Keratinocyte (primary cell): Measurements from ENCODE around the gene CLDND2. TPM values are rescaled to one million over a fixed set of nuclear protein-coding genes. Genes with fewer than 3 reads are reported as not detected.
A peak's percentile ranks its signal among the peaks of the same experiment; 100 is the strongest.

Experiments used
- DNase-seq: peaks from one replicate; pipeline ENCODE4 v3.0.0-alpha.2; 2011; ENCODE audit warnings: low read depth, missing footprints, low spot score
- FAIRE-seq: peaks from 2 replicates; lab custom pipeline; 2011; peaks lifted over from hg19 to GRCh38; lab: Jason Lieb, UNC
- H2AFZ ChIP-seq: 2 replicates; pipeline ENCODE4 v1.6.0; 2012; ENCODE audit warnings: low read length, control low read depth, inconsistent platforms; ENCODE audit not compliant: control insufficient read depth
- H3K27ac ChIP-seq: 2 replicates; pipeline ENCODE4 v1.5.1; 2011; ENCODE audit warnings: low read length; ENCODE audit not compliant: control insufficient read depth, insufficient read depth
- H3K27me3 ChIP-seq: 3 replicates; pipeline ENCODE4 v1.6.0; 2011; ENCODE audit warnings: low read length; ENCODE audit not compliant: control insufficient read depth, insufficient read depth; ENCODE audit errors: extremely low read depth
- H3K36me3 ChIP-seq, 2 experiments: 2 replicates in 1 of 2; 3 replicates in 1 of 2; pipeline ENCODE4 v1.5.1; 2011; ENCODE audit warnings: low read length in 2 of 2, mild to moderate bottlenecking in 1 of 2; ENCODE audit not compliant: control insufficient read depth in 2 of 2, insufficient read depth in 2 of 2; ENCODE audit errors: extremely low read depth in 1 of 2
- H3K4me1 ChIP-seq: 3 replicates; pipeline ENCODE4 v1.5.1; 2011; ENCODE audit warnings: low read length; ENCODE audit not compliant: control insufficient read depth, insufficient read depth; ENCODE audit errors: extremely low read depth
- H3K4me2 ChIP-seq: 3 replicates; pipeline ENCODE4 v1.6.0; 2011; ENCODE audit warnings: low read depth, low read length; ENCODE audit not compliant: control insufficient read depth, insufficient read depth; ENCODE audit errors: extremely low read depth
- H3K4me3 ChIP-seq, 3 experiments: fragments of 200-600 bp in 1 of 3; sonication (generic) in 1 of 3; 2 replicates in 2 of 3; 3 replicates in 1 of 3; pipeline ENCODE4 v1.5.1; 2011 to 2016; ENCODE audit warnings: low read length in 3 of 3, mild to moderate bottlenecking in 3 of 3, control low read depth in 2 of 3, inconsistent platforms in 1 of 3, low read depth in 1 of 3, mixed read lengths in 1 of 3, mixed run types in 1 of 3, moderate library complexity in 1 of 3; ENCODE audit not compliant: control insufficient read depth in 2 of 3, insufficient read depth in 2 of 3; ENCODE audit errors: extremely low read depth in 1 of 3
- H3K79me2 ChIP-seq: 2 replicates; pipeline ENCODE4 v1.6.0; 2012; ENCODE audit warnings: low read length; ENCODE audit not compliant: control insufficient read depth, insufficient read depth
- H3K9ac ChIP-seq: 3 replicates; pipeline ENCODE4 v1.6.0; 2011; ENCODE audit warnings: low read length; ENCODE audit not compliant: control insufficient read depth, insufficient read depth; ENCODE audit errors: extremely low read depth
- H3K9me1 ChIP-seq: 3 replicates; pipeline ENCODE4 v1.6.0; 2011; ENCODE audit warnings: low read length; ENCODE audit not compliant: control insufficient read depth, insufficient read depth; ENCODE audit errors: extremely low read depth
- H3K9me3 ChIP-seq: 2 replicates; pipeline ENCODE4 v1.5.1; 2012; ENCODE audit warnings: low read depth, low read length; ENCODE audit not compliant: control insufficient read depth
- H4K20me1 ChIP-seq: 3 replicates; pipeline ENCODE4 v1.6.0; 2011; ENCODE audit warnings: low read length; ENCODE audit not compliant: control insufficient read depth, insufficient read depth; ENCODE audit errors: extremely low read depth
- EZH2 ChIP-seq: IDR thresholded peaks from one replicate; pipeline ENCODE4 v1.6.1; 2012; ENCODE audit warnings: inconsistent platforms, mild to moderate bottlenecking, low read length, moderate library complexity
- dilution Hi-C: fragments of 300-500 bp; cut with MboI; formaldehyde crosslinking; loops from one replicate; pipeline ENCODE4 v1.7.0; 2020; ENCODE audit warnings: low sequenced_read_pairs; ENCODE audit not compliant: extremely low pct_ligation_motif_present
- polyA plus RNA-seq, 5 experiments: library from polyadenylated mRNA; depleted of rRNA in 3 of 5; stranded (reverse) in 3 of 5; stranded (forward) in 1 of 5; unstranded in 1 of 5; fragments of >200 nt; gene quantifications; 1 replicate in 1 of 5; 2 replicates in 3 of 5; 3 replicates in 1 of 5; pipeline versions ENCODE4 v1.2.1 to v1.2.3, GENCODE V29; 2011 to 2012; ENCODE audit warnings: missing spikeins in 2 of 5, low read depth in 1 of 5, low replicate concordance in 1 of 5
- TF ChIP-seq, protein P1 (sequence below), 3 experiments: IDR thresholded peaks in 1 of 3; conservative IDR thresholded peaks in 1 of 3; optimal IDR thresholded peaks in 1 of 3; 2 replicates in 2 of 3; 3 replicates in 1 of 3; pipeline versions ENCODE3 to v1.5.1; 2011; ENCODE audit warnings: low read length in 3 of 3, mild to moderate bottlenecking in 3 of 3, moderate library complexity in 2 of 3, control low read depth in 1 of 3, inconsistent platforms in 1 of 3; ENCODE audit not compliant: insufficient read depth in 2 of 3; ENCODE audit errors: extremely low read depth in 1 of 3

CLDND2 gene
- polyA plus RNA-seq, 1 donor (not counting 4 experiments of a cell fraction or from before 2014, with no cell fraction given): 0.37 TPM

DNA sequence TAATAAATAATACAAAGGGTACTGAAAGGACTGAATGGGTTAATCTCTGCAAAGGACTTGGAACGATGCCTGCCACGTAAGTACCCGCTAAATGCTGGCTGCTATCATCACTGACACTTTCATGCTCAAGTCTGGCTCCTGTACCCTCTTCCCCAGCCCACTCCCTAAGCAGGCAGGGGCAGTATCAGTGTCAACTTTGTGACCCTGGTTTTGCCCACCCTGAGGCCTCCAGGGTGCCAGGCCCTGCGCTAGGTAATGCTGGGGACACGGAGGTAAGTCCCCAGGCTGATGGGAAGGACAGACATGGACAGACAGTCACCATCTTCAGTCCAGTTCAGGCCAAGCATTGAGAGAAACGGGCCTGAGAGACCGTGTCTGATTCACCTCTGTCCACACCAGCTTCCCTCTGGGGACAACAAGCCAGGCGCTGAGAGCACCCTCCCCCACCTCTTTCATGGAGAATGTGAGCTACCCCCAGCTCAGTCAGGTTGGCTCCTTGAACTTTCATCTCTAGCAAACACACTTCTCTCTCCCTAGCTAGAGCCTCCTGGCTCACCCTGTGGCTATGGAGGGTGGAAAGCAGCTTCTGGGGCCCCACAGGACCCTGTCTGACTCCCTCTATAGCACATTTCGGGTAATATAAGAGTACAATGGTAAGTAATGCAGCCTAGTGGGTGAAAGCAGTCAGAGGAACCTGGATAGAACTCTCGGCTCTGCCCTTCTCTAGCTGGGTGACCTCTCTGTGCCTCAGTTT is 3.4 kb downstream of the CLDND2 start:
- Histone ChIP-seq H3K9me3 (no peaks in the 10 kb centered on the region), H3K4me1 (peaks cover 21% of the 10 kb centered on the region), H3K4me3 (peak overlapping the region; percentile 54 to 88 (median 68)), H3K9ac (peak overlapping the region; percentile 88), H3K36me3 (peaks cover 0 to 2% of the 10 kb centered on the region in 2 experiments), H2AFZ (no peak overlapping the region), H3K79me2 (peaks cover 16% of the 10 kb centered on the region), H3K27me3 (no peaks in the 10 kb centered on the region), H4K20me1 (peaks cover 4% of the 10 kb centered on the region), H3K4me2 (peak overlapping the region; percentile 77), H3K9me1 (no peaks in the 10 kb centered on the region), H3K27ac (peak overlapping the region; percentile 84)
- FAIRE-seq (no peak), DNase-seq (no peak)
- dilution Hi-C loops: no loop called here
- TF ChIP-seq, protein P1, sequence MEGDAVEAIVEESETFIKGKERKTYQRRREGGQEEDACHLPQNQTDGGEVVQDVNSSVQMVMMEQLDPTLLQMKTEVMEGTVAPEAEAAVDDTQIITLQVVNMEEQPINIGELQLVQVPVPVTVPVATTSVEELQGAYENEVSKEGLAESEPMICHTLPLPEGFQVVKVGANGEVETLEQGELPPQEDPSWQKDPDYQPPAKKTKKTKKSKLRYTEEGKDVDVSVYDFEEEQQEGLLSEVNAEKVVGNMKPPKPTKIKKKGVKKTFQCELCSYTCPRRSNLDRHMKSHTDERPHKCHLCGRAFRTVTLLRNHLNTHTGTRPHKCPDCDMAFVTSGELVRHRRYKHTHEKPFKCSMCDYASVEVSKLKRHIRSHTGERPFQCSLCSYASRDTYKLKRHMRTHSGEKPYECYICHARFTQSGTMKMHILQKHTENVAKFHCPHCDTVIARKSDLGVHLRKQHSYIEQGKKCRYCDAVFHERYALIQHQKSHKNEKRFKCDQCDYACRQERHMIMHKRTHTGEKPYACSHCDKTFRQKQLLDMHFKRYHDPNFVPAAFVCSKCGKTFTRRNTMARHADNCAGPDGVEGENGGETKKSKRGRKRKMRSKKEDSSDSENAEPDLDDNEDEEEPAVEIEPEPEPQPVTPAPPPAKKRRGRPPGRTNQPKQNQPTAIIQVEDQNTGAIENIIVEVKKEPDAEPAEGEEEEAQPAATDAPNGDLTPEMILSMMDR (optimal IDR thresholded peaks at IDR 0.05 in 1 of 3, IDR thresholded peaks at IDR 0.05 in 1 of 3, conservative IDR thresholded peaks at IDR 0.05 in 1 of 3; ENCODE audit: extremely low read depth in 1 of 3, insufficient read depth in 2 of 3, low read length in 3 of 3): peak in 1 of 3 experiments; percentile 16
- no peak for TF ChIP-seq EZH2

DNA sequence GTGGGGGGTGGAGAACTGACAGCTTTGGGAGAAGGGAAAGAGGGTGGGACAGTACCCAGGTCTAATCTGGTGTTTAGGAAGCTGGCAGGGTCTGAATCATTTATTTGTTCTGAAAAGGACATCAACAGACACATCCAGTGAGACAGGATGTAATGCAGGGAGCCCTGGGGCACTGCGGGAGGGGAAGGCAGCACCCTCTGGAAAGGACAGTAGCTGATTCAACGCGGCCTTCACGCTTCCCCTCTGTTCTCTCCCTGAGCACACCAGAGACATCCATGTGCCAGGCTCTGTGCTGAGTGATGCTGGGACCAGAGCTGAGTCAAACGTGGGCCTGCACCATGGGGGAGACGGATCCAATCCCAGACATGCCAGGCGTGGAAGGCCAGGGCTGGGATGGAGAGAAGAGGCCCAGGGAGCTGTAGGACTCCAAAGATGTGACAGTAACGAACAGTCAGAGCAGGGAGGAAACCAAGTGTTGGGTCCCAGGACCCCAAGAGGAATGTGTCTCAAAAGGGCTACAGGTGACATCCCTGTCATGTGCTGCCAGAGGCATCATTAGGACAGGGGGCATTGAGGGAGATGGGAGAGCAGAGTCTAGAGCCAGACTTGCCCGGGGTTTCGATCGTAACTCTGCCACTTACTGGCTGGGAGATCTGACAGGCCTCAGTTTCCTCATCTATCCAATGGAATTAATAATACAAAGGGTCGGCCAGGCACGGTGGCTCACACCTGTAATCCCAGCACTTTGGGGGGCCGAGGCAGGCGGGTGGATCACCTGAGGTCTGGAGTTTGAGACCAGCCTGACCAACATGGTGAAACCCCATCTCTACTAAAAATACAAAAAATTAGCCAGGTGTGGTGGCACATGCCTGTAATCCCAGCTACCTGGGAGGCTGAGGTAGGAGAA is 4.3 kb downstream of the CLDND2 start:
- H2AFZ ChIP-seq: no peak overlapping the region
- peaks cover 16% of the 10 kb centered on the region for H3K79me2 ChIP-seq
- H3K9me3 ChIP-seq: no peaks in the 10 kb centered on the region
- DNase-seq (no peak), FAIRE-seq (no peak)
- peaks cover 0 to 2% of the 10 kb centered on the region in 2 experiments for H3K36me3 ChIP-seq
- peak overlapping the region; percentile 42 for H3K27ac ChIP-seq
- TF ChIP-seq EZH2: no peak
- TF ChIP-seq, protein P1 (optimal IDR thresholded peaks at IDR 0.05 in 1 of 3, IDR thresholded peaks at IDR 0.05 in 1 of 3, conservative IDR thresholded peaks at IDR 0.05 in 1 of 3; ENCODE audit: extremely low read depth in 1 of 3, insufficient read depth in 2 of 3, low read length in 3 of 3): no peak
- peaks cover 4% of the 10 kb centered on the region for H4K20me1 ChIP-seq
- no peaks in the 10 kb centered on the region for H3K9me1 ChIP-seq
- peak overlapping the region; percentile 19 for H3K9ac ChIP-seq
- H3K4me1 ChIP-seq: peaks cover 24% of the 10 kb centered on the region
- no peaks in the 10 kb centered on the region for H3K27me3 ChIP-seq
- H3K4me2 ChIP-seq: peak overlapping the region; percentile 55
- dilution Hi-C loops: no loop called here
- no peak overlapping the region for H3K4me3 ChIP-seq
